ENCODE results near the gene TRABD.

Gene TRABD

DNA sequence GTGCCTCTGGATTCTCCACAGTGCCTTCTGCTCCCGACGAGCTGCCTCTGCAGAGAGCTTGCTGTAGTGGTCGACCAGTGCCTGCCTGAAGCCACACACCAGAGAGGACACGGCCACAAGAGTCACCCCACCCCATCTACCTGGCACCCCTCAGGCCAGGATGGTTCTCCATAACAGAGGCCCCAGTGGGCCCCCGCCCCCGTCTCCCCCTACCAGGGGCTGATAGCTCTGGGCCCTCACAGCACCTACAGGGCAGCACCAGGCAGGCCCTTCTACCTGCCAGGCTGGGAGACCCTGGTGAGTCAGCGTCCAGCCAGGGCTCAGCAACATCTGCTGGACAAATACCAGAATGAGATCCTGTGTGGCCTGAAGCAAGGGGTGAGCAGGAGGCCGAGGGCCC, 36.8 kb downstream of the TRABD start:
- H3K27ac ChIP-seq (ENCODE audit: low read depth, low read length, poor library complexity, severe bottlenecking), result no peak overlapping the region
- H3K4me3 ChIP-seq (ENCODE audit: low read depth, low read length, poor library complexity, severe bottlenecking), result no peak overlapping the region
- H4K20me1 ChIP-seq (ENCODE audit: insufficient read depth, low read length), result no peaks in the 10 kb centered on the region
- no peak overlapping the region for H3K4me2 ChIP-seq (ENCODE audit: low read length)
- no peaks in the 10 kb centered on the region for H3F3A ChIP-seq (ENCODE audit: insufficient read depth, low read length)
- TF ChIP-seq EZH2 (IDR thresholded peaks at IDR 0.05; ENCODE audit: borderline replicate concordance, low read length), result no peak
- TF ChIP-seq, protein P1, sequence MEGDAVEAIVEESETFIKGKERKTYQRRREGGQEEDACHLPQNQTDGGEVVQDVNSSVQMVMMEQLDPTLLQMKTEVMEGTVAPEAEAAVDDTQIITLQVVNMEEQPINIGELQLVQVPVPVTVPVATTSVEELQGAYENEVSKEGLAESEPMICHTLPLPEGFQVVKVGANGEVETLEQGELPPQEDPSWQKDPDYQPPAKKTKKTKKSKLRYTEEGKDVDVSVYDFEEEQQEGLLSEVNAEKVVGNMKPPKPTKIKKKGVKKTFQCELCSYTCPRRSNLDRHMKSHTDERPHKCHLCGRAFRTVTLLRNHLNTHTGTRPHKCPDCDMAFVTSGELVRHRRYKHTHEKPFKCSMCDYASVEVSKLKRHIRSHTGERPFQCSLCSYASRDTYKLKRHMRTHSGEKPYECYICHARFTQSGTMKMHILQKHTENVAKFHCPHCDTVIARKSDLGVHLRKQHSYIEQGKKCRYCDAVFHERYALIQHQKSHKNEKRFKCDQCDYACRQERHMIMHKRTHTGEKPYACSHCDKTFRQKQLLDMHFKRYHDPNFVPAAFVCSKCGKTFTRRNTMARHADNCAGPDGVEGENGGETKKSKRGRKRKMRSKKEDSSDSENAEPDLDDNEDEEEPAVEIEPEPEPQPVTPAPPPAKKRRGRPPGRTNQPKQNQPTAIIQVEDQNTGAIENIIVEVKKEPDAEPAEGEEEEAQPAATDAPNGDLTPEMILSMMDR (IDR thresholded peaks at IDR 0.05; ENCODE audit: low read length), result no peak
- no peaks in the 10 kb centered on the region for H3K9me3 ChIP-seq (ENCODE audit: low read length)
- no peaks in the 10 kb centered on the region for H3K9me2 ChIP-seq (ENCODE audit: low read depth, low read length)
- H3K79me2 ChIP-seq (ENCODE audit: insufficient read depth, low read length), result no peaks in the 10 kb centered on the region
- no peaks in the 10 kb centered on the region for H3K27me3 ChIP-seq (ENCODE audit: insufficient read depth, low read length)
- H3K4me1 ChIP-seq (ENCODE audit: insufficient read depth, low read length, severe bottlenecking), result no peaks in the 10 kb centered on the region
- H3K36me3 ChIP-seq (ENCODE audit: insufficient read depth, low read length), result peaks cover 87% of the 10 kb centered on the region
- no peak overlapping the region for H2AFZ ChIP-seq (ENCODE audit: low read length)
- H3K9ac ChIP-seq (ENCODE audit: low read length), result no peak overlapping the region

DNA sequence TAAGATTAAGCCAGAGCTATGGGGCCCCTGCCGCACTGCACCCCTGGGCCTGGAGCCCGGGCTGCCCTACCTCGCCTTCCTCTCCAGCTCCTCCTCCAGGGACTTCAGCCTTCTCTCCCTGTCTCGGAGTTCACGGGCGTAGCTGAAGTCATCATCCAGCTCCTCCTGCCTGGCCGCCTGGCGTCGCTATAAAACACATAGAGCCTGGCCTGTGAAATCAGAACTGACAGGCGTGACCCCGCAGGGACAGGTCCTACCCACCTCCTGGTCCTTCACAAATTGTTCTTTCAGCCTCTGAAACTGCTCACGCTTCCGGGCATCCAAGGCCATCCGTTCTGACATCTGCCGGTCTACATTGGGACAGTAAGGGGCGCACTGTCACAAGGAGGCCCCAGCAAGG, 38.4 kb downstream of the TRABD start:
- Histone ChIP-seq H3K4me2 (ENCODE audit: low read length) (no peak overlapping the region), H3F3A (ENCODE audit: insufficient read depth, low read length) (no peaks in the 10 kb centered on the region), H3K27me3 (ENCODE audit: insufficient read depth, low read length) (no peaks in the 10 kb centered on the region), H3K4me1 (ENCODE audit: insufficient read depth, low read length, severe bottlenecking) (no peaks in the 10 kb centered on the region), H3K9me2 (ENCODE audit: low read depth, low read length) (no peaks in the 10 kb centered on the region), H3K9me3 (ENCODE audit: low read length) (no peaks in the 10 kb centered on the region), H3K79me2 (ENCODE audit: insufficient read depth, low read length) (no peaks in the 10 kb centered on the region), H3K9ac (ENCODE audit: low read length) (no peak overlapping the region), H2AFZ (ENCODE audit: low read length) (no peak overlapping the region), H3K36me3 (ENCODE audit: insufficient read depth, low read length) (peaks cover 80% of the 10 kb centered on the region), H4K20me1 (ENCODE audit: insufficient read depth, low read length) (no peaks in the 10 kb centered on the region), H3K4me3 (ENCODE audit: low read depth, low read length, poor library complexity, severe bottlenecking) (no peak overlapping the region), H3K27ac (ENCODE audit: low read depth, low read length, poor library complexity, severe bottlenecking) (no peak overlapping the region)
- no peak for TF ChIP-seq EZH2 (IDR thresholded peaks at IDR 0.05; ENCODE audit: borderline replicate concordance, low read length)
- TF ChIP-seq, protein P1 (IDR thresholded peaks at IDR 0.05; ENCODE audit: low read length), result no peak

GRCh38 chr22:50225200-50225969, 39.7 kb downstream of the TRABD start:
- Histone ChIP-seq H3K9me2 (ENCODE audit: low read depth, low read length) (no peaks in the 10 kb centered on the region), H3K4me2 (ENCODE audit: low read length) (no peak overlapping the region), H3K27ac (ENCODE audit: low read depth, low read length, poor library complexity, severe bottlenecking) (no peak overlapping the region), H4K20me1 (ENCODE audit: insufficient read depth, low read length) (no peaks in the 10 kb centered on the region), H3K36me3 (ENCODE audit: insufficient read depth, low read length) (peaks cover 71% of the 10 kb centered on the region), H3K4me1 (ENCODE audit: insufficient read depth, low read length, severe bottlenecking) (no peaks in the 10 kb centered on the region), H3K79me2 (ENCODE audit: insufficient read depth, low read length) (no peaks in the 10 kb centered on the region), H3K9me3 (ENCODE audit: low read length) (no peaks in the 10 kb centered on the region), H3K27me3 (ENCODE audit: insufficient read depth, low read length) (no peaks in the 10 kb centered on the region), H3K4me3 (ENCODE audit: low read depth, low read length, poor library complexity, severe bottlenecking) (no peak overlapping the region), H3F3A (ENCODE audit: insufficient read depth, low read length) (no peaks in the 10 kb centered on the region), H2AFZ (ENCODE audit: low read length) (no peak overlapping the region), H3K9ac (ENCODE audit: low read length) (no peak overlapping the region)
- TF ChIP-seq, protein P1 (IDR thresholded peaks at IDR 0.05; ENCODE audit: low read length), result no peak
- TF ChIP-seq EZH2 (IDR thresholded peaks at IDR 0.05; ENCODE audit: borderline replicate concordance, low read length), result no peak
